WERI-Rb-1 (cell line): ENCODE results near the gene KIF9.

ENCODE experiments used
- DNase-seq: peaks from one replicate; pipeline ENCODE4 v3.0.0-alpha.2; 2020
- H3K27ac ChIP-seq: fragments of 250-450 bp; sonication (Bioruptor Pico); 2 replicates; pipeline ENCODE4 v1.5.1; 2020; ENCODE audit warnings: mild to moderate bottlenecking, moderate library complexity
- H3K27me3 ChIP-seq: fragments of 250-450 bp; sonication (Bioruptor Pico); 2 replicates; pipeline ENCODE4 v1.5.1; 2021; ENCODE audit warnings: mild to moderate bottlenecking, low read depth, moderate library complexity; ENCODE audit not compliant: insufficient read depth, severe bottlenecking
- H3K36me3 ChIP-seq: fragments of 250-450 bp; sonication (Bioruptor Pico); 2 replicates; pipeline ENCODE4 v1.5.1; 2020; ENCODE audit warnings: mild to moderate bottlenecking, moderate library complexity
- H3K4me3 ChIP-seq: 2 replicates; pipeline ENCODE4 v1.5.1; 2011; ENCODE audit warnings: low read depth, mild to moderate bottlenecking, control low read depth, low read length
- H3K9me3 ChIP-seq: fragments of 250-450 bp; sonication (Bioruptor Pico); 2 replicates; pipeline ENCODE4 v1.5.1; 2021; ENCODE audit warnings: mild to moderate bottlenecking, moderate library complexity; ENCODE audit not compliant: severe bottlenecking
- TF ChIP-seq, protein P1 (sequence below): IDR thresholded peaks from 2 replicates; pipeline ENCODE4 v1.5.1; 2011; ENCODE audit warnings: low read depth, mild to moderate bottlenecking, control low read depth, inconsistent platforms, low read length

KIF9 gene

DNA sequence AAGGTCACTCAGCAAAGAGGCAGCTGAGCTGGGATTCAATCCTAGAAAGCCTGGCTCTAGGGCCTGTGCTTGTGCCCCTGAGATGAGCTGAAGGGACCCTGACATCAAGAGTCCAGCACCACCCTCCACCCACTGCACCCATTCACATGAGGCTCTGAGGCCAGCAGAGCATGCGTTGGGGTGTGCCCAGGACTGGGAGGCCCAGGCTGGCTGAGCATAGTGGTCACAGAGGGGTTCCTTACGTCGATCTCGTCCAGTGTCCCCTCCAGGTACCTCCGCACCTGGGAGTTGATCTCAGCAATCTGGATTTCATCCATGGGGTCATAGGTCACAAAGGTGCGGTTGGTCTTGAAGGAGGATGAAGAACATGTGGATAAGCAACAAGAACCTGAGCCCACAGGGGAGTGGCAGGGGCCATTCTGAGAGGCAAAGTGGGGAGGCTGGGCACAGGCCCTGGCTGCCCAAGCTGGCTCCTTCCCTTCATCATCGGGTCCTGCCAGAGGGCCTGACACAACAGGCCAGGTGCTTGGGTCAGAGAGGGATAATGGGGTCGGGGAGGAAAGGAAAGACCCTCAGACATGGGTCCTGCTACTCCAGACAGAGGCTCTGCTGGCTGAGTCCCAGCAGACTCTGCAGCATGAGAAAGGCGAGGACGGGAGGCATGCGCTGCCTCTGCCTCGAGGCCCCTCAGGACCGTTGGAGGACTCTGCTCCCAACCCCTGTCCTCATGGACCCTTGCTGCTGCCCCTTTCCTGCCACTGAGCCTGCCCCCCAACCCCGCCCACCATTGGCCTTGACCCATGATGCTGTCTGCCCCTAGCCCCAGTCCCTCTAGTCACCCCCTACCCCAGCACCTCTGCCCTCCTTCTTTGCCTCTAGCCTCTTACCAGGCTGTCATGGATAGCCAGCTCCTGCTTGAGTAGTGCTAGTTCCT, 35.2 kb downstream of the KIF9 start:
- H3K27ac ChIP-seq: no peak overlapping the region
- no peaks in the 10 kb centered on the region for H3K9me3 ChIP-seq
- H3K36me3 ChIP-seq: no peaks in the 10 kb centered on the region
- no peak for DNase-seq
- TF ChIP-seq, protein P1, sequence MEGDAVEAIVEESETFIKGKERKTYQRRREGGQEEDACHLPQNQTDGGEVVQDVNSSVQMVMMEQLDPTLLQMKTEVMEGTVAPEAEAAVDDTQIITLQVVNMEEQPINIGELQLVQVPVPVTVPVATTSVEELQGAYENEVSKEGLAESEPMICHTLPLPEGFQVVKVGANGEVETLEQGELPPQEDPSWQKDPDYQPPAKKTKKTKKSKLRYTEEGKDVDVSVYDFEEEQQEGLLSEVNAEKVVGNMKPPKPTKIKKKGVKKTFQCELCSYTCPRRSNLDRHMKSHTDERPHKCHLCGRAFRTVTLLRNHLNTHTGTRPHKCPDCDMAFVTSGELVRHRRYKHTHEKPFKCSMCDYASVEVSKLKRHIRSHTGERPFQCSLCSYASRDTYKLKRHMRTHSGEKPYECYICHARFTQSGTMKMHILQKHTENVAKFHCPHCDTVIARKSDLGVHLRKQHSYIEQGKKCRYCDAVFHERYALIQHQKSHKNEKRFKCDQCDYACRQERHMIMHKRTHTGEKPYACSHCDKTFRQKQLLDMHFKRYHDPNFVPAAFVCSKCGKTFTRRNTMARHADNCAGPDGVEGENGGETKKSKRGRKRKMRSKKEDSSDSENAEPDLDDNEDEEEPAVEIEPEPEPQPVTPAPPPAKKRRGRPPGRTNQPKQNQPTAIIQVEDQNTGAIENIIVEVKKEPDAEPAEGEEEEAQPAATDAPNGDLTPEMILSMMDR: no peak
- no peak overlapping the region for H3K4me3 ChIP-seq
- no peaks in the 10 kb centered on the region for H3K27me3 ChIP-seq

DNA sequence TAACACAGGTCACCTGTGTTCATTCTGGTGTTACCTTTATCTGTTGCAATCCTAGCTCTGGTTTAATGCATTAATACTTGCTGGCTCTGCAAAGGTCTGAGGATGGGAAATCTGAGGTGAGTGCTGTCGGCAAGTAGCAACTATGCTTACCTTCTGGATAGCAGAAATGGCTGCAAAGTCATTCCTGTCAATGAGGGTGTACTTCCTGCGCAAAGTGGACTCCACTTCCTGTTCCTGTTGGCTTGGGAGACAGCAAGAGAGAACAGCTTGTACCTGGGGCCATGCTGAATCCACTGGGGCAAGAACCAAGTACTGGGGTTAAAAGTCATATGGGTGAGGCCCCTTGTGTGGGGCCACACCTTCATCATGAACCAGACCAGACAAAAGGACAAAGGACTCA, 37.3 kb downstream of the KIF9 start:
- Histone ChIP-seq H3K27ac (no peak overlapping the region), H3K4me3 (no peak overlapping the region), H3K9me3 (no peaks in the 10 kb centered on the region), H3K36me3 (no peaks in the 10 kb centered on the region), H3K27me3 (no peaks in the 10 kb centered on the region)
- TF ChIP-seq, protein P1: no peak
- DNase-seq: no peak

DNA sequence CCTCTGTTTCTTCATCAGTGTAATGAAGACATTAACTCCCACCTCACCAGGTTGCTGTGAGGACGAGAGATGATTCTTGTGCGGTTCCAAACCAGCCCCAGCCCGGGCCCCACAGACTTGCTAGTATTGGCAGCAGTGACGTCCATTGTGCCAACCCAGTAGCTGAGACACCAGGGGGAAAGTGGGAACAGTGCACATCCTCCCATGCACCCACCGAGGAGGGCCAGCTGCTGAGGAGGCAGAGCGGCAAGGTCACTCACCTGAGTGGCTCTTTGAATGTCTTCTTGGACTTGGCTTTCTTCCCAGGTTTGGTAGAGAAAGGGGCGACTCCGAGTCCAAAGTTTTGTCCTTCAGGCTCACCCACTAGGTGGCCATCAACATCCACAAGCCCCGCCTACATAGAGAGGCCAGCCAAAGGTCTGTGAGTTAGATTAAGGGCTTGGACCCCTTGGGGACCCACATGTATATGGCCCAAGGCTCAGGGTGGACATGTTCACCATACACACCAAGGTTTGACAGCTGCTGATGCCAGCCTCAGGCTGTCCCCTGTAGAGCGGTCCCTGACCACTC, 38.0 kb downstream of the KIF9 start:
- Histone ChIP-seq H3K36me3 (no peaks in the 10 kb centered on the region), H3K27ac (no peak overlapping the region), H3K27me3 (no peaks in the 10 kb centered on the region), H3K4me3 (no peak overlapping the region), H3K9me3 (no peaks in the 10 kb centered on the region)
- TF ChIP-seq, protein P1: no peak
- DNase-seq: no peak

DNA sequence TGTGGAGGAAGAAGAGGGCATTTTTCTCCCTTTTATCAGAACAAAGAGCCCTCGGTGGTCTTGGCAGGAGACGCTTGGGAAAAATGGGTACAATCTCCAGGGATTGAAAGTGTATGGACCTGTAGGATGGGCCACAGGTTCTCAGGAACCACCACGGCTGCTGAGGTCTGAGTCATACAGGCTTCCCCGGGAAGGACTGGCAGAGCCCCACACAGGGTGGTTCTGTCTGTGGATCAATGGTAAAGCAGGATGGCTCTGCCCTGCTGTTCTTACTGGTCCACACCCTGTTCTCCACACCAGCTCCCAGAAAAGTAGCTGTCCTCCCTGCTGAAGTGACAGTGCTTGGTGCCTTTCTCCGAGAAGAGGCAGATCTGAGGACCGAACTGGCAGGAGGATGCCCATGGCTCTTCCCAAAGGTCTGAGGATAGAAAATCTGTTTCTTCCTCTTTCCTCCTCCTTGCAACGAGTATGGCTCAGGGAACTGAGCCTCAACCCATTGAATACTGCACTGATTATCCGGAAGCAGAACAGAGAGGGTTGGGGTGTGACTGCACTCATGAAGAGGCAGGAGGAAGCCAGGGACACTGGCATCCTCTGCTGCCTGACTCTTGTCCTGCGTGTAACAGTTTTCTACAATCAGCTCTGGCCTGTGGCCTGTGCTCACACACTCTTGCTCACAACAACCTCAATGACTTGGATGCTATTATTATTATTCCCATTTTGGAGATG, 39.0 kb downstream of the KIF9 start:
- H3K27ac ChIP-seq: no peak overlapping the region
- no peaks in the 10 kb centered on the region for H3K36me3 ChIP-seq
- TF ChIP-seq, protein P1: no peak
- DNase-seq: no peak
- no peaks in the 10 kb centered on the region for H3K9me3 ChIP-seq
- no peaks in the 10 kb centered on the region for H3K27me3 ChIP-seq
- no peak overlapping the region for H3K4me3 ChIP-seq

DNA sequence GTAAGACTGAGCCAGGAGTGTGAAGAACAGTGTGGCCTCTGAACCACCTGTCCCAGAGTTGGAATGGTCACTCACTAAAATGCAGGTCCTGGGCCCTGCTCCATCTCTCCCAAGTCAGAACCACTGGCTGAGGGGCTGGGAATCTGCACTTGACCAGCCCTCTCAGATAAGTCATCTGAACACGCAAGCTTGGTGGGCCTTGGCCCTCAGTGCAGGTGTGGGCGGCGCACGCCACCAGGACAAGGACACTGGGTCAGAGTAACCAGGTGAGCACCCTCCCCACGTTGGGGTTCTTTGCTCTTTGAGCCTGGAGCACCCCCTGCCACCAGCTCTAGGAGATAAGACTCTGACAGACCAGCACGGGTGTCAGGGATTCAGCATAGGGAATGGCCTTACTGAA, 42.7 kb downstream of the KIF9 start:
- H3K36me3 ChIP-seq: no peaks in the 10 kb centered on the region
- H3K27me3 ChIP-seq: no peaks in the 10 kb centered on the region
- no peak for DNase-seq
- TF ChIP-seq, protein P1: no peak
- no peak overlapping the region for H3K4me3 ChIP-seq
- no peak overlapping the region for H3K27ac ChIP-seq
- no peaks in the 10 kb centered on the region for H3K9me3 ChIP-seq
